ENCODE results near the gene ELOB.

ELOB gene

GRCh38 chr16:2783581-2784357 is 6.7 kb upstream of the ELOB start:
- no peak for DNase-seq (ENCODE audit: low read depth)

- no peak for DNase-seq (ENCODE audit: low read depth)
Measured at GRCh38 chr16:2782583-2783351, 5.7 kb upstream of the ELOB start.

- DNase-seq (ENCODE audit: low read depth) = no peak
Measured at GRCh38 chr16:2779978-2780898, 3.2 kb upstream of the ELOB start.

- no peak for DNase-seq (ENCODE audit: low read depth)
Measured at GRCh38 chr16:2779151-2779920, 2.3 kb upstream of the ELOB start.

GRCh38 chr16:2778630-2778958 is 1.5 kb upstream of the ELOB start:
- DNase-seq (ENCODE audit: low read depth) = no peak

GRCh38 chr16:2777903-2778629 is 986 bp upstream of the ELOB start:
- DNase-seq (ENCODE audit: low read depth) = no peak

- no peak for DNase-seq (ENCODE audit: low read depth)
Measured at GRCh38 chr16:2776500-2777139, 460 bp downstream of the ELOB start.

- no peak for DNase-seq (ENCODE audit: low read depth)
Measured at GRCh38 chr16:2775765-2776499, 1.1 kb downstream of the ELOB start.

- DNase-seq (ENCODE audit: low read depth) = no peak
Measured at GRCh38 chr16:2775131-2775716, 1.9 kb downstream of the ELOB start.

- no peak for DNase-seq (ENCODE audit: low read depth)
Measured at GRCh38 chr16:2774161-2774891, 2.8 kb downstream of the ELOB start.

- no peak for DNase-seq (ENCODE audit: low read depth)
Measured at GRCh38 chr16:2773188-2773968, 3.7 kb downstream of the ELOB start.

GRCh38 chr16:2771496-2772402 is 5.3 kb downstream of the ELOB start:
- no peak for DNase-seq (ENCODE audit: low read depth)

GRCh38 chr16:2770057-2770951 is 6.8 kb downstream of the ELOB start:
- DNase-seq (ENCODE audit: low read depth) = no peak

GRCh38 chr16:2769675-2770056 is 7.4 kb downstream of the ELOB start:
- DNase-seq (ENCODE audit: low read depth) = no peak

- DNase-seq (ENCODE audit: low read depth) = no peak
Measured at GRCh38 chr16:2769100-2769529, 8.0 kb downstream of the ELOB start.
